GM21367 (cell line): ENCODE data around the gene MICAL3.

Experiments used
- ATAC-seq: cut with Tn5 transposase; IDR thresholded peaks from one replicate; pipeline ENCODE4 v1.9.1; 2021; ENCODE audit not compliant: unreplicated experiment

MICAL3 gene

DNA sequence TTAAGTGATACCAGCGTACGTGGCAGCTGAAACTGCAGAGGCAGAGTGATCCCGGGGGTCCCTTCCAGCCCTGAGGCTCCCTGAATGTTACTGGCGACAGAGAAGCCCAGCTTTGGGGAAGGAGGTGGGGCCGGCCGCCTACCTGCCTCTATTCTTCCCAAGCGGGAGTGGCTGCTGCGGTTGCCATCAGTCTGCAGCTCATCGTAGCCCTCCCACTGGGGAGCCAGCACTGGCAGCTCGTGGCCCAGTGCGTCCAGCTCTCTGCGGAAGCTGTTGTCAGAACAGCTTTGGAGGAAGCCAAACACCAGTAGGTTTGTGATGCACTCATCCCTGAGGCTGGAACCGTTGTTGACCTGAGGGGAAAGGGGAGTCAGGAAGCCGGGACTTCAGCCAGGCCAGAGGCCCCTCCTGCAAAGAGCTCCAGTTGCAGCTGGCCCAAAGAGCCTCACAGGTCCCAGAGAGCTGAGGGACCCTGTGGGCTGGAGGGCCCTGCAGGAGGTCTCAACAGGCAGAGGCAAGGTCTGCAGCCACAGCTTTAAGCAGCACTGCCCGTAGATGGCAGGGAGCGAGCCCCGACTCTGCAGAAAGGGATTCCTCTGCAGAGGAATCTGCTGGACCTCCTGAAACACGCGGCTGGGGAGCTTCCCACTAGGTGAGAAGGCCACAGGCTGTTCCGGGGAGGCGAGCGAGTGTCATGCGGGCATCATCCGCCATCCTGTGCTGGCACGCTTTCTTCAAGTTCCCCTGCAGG, 280.5 kb downstream of the MICAL3 start:
- no peak for ATAC-seq

DNA sequence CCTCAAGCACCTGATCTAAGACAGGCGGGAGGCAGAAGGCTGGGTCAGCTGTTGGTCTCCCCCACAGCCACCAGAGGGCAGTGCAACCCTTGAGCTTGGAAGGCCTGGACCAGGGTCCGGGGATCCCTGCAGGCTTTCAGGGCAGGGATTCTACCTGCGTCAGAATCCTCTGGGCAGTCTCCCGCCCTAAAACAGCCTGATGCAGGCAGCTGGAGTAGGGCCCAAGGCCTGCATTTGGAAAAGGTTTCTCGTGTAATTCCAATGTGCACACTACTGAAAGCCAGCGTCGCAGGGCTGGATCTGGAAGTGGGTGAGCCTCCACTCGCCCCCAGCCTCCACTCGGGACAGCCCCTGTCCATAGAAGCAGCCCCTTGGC, 281.8 kb downstream of the MICAL3 start:
- no peak for ATAC-seq

DNA sequence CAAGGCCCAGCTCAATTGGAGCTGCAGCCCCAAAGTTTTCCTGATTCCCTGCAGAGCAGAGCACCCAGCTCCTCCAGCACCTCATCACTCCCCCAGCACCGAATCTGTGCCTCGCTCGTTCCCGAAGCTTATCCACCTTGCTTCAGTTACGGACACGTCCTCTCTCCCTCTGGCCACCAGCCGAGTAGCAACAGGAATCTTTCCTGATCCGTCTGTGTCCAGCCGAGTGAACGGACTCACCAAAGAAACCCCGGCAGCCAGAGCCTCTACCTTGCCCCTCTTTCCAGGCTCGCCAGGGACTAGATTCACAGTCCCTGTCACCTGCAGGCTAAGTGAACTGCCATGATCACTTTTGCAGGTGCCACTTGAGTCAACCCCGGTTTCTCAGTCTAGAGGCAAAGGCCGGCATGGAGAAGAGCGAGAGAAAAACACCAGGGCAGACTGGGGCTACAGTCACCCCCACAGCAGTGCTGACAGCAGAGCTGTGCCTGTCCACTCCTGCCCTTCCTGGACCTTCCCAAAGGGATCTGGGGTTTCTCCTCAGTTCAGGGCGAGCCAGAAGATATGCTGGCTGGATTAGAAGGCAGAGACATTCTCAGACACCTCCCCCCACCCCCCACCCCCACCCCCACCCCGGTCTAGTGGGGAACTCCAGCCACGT, 282.4 kb downstream of the MICAL3 start:
- ATAC-seq: no peak

DNA sequence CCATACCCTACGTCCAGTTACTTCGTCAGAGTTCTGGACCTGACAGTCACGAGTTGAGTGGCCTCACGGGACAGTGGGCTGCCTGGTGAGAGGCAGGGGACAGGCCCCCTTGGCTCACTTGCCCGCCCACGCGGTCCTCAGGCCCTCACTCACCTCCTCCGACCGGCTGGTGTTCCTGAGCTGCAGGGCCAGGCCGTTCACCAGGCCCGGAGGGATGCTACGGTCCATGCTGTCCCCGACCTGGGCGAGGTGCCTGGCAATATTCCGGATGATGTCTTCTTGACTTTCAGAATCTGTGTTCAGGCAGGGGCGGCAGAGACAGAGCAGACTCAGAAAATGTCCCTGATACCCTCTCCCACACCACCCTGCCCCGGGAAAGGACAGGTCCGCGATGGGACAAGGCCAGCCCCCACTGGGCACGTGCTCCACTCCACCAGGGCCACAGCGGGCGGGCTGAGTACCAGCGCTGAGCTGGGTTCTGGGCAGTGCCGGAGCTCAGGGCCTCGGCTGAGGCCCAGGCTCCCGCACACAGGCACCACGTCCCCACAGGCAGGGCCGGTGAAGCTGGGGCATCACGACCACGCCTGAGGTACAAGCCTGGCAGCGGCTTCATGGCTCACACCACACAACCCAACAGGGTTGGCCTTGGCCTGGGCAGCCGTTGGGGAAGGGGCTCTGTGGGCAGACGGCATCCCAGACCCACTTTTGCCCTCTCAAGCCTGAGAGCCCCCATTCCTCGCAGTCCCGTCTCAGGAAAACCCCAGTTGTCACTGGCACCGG, 285.0 kb downstream of the MICAL3 start:
- no peak for ATAC-seq

DNA sequence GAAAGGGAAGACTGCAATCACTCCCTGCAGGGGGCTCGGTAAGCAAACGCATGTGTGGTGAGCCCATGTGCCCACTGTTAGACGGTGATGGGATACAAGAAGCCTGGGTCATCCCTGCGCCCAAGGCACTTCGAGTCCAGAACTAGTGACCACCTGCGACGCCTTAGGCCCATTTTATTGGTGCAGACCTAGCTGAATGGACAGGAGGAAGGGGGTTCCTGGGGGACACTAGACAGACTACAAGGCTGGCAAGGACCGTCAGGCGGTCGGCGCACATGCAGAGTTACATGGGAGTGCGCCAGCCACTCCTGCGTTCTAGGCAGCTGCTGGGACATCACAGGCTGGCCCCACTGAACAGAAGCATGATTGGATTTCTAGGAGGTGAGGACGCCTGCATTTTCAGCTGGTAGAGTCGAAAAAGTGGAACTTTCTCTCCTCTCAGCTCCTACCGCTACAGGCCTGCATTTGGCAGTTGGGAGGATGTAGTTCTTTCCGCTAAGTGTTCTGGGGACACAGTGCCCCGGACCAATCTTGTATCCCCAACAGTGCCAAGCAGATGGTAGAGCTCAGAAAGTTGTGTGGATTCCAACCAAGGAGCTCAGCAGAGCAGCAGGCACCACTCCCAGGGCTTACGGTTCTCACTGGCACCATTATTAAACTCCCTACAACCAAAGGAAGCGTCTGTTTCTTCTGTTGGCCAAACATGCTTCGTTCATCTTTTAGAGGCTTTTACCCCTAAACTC, 285.8 kb downstream of the MICAL3 start:
- ATAC-seq: no peak
